Type B pancreatic cell (in vitro differentiated cells): Measurements from ENCODE around the gene UBLCP1. TPM values are rescaled to one million over a fixed set of nuclear protein-coding genes. Genes with fewer than 3 reads are reported as not detected.
"Not testable (repeated sequence)": the region's sequence is repeated elsewhere in the genome, so short reads cannot be mapped to it uniquely, and the experiment has no call there.

Experiments used
- DNase-seq: peaks from one replicate; pipeline ENCODE4 v3.0.0; 2021; ENCODE audit warnings: mixed read lengths; ENCODE audit not compliant: unreplicated experiment; ENCODE audit errors: extremely low spot score
- H3K27ac Mint-ChIP-seq: 2 replicates; pipeline ENCODE4 v1.8.0; 2021; ENCODE audit warnings: mild to moderate bottlenecking, mixed read lengths
- H3K27me3 Mint-ChIP-seq: 2 replicates; pipeline ENCODE4 v1.8.0; 2021; ENCODE audit warnings: mixed read lengths
- H3K36me3 Mint-ChIP-seq: 2 replicates; pipeline ENCODE4 v1.8.0; 2021; ENCODE audit warnings: mixed read lengths
- H3K4me1 Mint-ChIP-seq: one replicate; pipeline ENCODE4 v1.8.0; 2021; ENCODE audit warnings: mixed read lengths; ENCODE audit not compliant: unreplicated experiment
- H3K4me3 Mint-ChIP-seq: 2 replicates; pipeline ENCODE4 v1.8.0; 2021; ENCODE audit warnings: mild to moderate bottlenecking, mixed read lengths
- H3K9me3 Mint-ChIP-seq: 2 replicates; pipeline ENCODE4 v1.8.0; 2021; ENCODE audit warnings: mixed read lengths
- total RNA-seq: library from RNA; stranded (reverse); gene quantifications from 2 replicates; pipeline ENCODE4 v1.2.1, GENCODE V29; 2021; ENCODE audit warnings: low replicate concordance
- TF ChIP-seq, protein P1 (sequence below): fragments of 200-600 bp; sonication (generic); conservative IDR thresholded peaks from 2 replicates; pipeline ENCODE4 v1.5.0; 2021; ENCODE audit warnings: antibody characterized with exemption, mild to moderate bottlenecking

UBLCP1 gene
- total RNA-seq, 1 donor from 2014 or later, result 29.4 TPM

GRCh38 chr5:159257629-159258283 is 5.3 kb upstream of the UBLCP1 start:
- TF ChIP-seq, protein P1, sequence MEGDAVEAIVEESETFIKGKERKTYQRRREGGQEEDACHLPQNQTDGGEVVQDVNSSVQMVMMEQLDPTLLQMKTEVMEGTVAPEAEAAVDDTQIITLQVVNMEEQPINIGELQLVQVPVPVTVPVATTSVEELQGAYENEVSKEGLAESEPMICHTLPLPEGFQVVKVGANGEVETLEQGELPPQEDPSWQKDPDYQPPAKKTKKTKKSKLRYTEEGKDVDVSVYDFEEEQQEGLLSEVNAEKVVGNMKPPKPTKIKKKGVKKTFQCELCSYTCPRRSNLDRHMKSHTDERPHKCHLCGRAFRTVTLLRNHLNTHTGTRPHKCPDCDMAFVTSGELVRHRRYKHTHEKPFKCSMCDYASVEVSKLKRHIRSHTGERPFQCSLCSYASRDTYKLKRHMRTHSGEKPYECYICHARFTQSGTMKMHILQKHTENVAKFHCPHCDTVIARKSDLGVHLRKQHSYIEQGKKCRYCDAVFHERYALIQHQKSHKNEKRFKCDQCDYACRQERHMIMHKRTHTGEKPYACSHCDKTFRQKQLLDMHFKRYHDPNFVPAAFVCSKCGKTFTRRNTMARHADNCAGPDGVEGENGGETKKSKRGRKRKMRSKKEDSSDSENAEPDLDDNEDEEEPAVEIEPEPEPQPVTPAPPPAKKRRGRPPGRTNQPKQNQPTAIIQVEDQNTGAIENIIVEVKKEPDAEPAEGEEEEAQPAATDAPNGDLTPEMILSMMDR, result peak; percentile 55

DNA sequence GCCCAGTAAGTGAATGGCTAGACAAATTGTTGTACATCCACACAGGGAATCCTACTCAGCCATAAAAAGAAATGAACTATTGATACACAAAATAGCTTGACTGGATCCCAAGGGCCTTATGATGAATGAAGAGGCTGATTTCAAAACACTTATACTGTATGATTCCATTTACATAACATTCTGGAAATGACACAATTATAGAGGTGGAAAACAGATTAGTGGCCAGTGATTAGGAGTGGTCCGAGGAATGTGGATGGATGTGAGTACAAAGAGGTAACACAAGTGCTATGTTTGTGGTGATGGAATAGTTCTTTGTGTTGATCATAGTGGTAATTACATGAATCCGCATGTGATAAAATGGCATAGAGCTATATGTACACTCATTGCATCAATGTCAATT is 4.7 kb upstream of the UBLCP1 start:
- no peaks in the 10 kb centered on the region for H3K9me3 Mint-ChIP-seq
- TF ChIP-seq, protein P1, result peak; percentile 9
- peaks cover 4% of the 10 kb centered on the region for H3K36me3 Mint-ChIP-seq
- peaks cover 4% of the 10 kb centered on the region for H3K4me1 Mint-ChIP-seq
- no peak for DNase-seq
- no peak overlapping the region for H3K27ac Mint-ChIP-seq
- no peak overlapping the region for H3K4me3 Mint-ChIP-seq
- H3K27me3 Mint-ChIP-seq, result peaks cover 63% of the 10 kb centered on the region

More at GRCh38 chr5:159257629-159258283, 5.3 kb upstream of the UBLCP1 start:
- Mint-ChIP-seq H3K27me3 (peaks cover 67% of the 10 kb centered on the region), H3K4me1 (peaks cover 3% of the 10 kb centered on the region), H3K9me3 (no peaks in the 10 kb centered on the region), H3K36me3 (peaks cover 2% of the 10 kb centered on the region), H3K4me3 (no peak overlapping the region), H3K27ac (no peak overlapping the region)
- no peak for DNase-seq

GRCh38 chr5:159260212-159260611 is 2.9 kb upstream of the UBLCP1 start:
- H3K36me3 Mint-ChIP-seq, DNase-seq, H3K9me3 Mint-ChIP-seq, H3K4me3 Mint-ChIP-seq: not testable (repeated sequence)
- Mint-ChIP-seq H3K27ac (peak overlapping the region; percentile 40), H3K27me3 (peaks cover 54% of the 10 kb centered on the region), H3K4me1 (peaks cover 12% of the 10 kb centered on the region)

- peaks cover 7% of the 10 kb centered on the region for H3K36me3 Mint-ChIP-seq
- no peak for DNase-seq
- peak overlapping the region; percentile 94 for H3K4me3 Mint-ChIP-seq
- TF ChIP-seq, protein P1, result no peak
- peaks cover 32% of the 10 kb centered on the region for H3K27me3 Mint-ChIP-seq
- H3K9me3 Mint-ChIP-seq, result no peaks in the 10 kb centered on the region
- H3K27ac Mint-ChIP-seq, result peak overlapping the region; percentile 99
- H3K4me1 Mint-ChIP-seq, result peaks cover 12% of the 10 kb centered on the region
These were observed 625 bp upstream of the UBLCP1 start for GRCh38 chr5:159262472-159262858.

- Mint-ChIP-seq H3K27ac (peak overlapping the region; percentile 99), H3K36me3 (peaks cover 11% of the 10 kb centered on the region), H3K9me3 (no peaks in the 10 kb centered on the region), H3K27me3 (peaks cover 24% of the 10 kb centered on the region), H3K4me3 (peak overlapping the region; percentile 94), H3K4me1 (peaks cover 12% of the 10 kb centered on the region)
- TF ChIP-seq, protein P1, result no peak
- no peak for DNase-seq
These were observed 447 bp downstream of the UBLCP1 start for GRCh38 chr5:159263569-159263905.

DNA sequence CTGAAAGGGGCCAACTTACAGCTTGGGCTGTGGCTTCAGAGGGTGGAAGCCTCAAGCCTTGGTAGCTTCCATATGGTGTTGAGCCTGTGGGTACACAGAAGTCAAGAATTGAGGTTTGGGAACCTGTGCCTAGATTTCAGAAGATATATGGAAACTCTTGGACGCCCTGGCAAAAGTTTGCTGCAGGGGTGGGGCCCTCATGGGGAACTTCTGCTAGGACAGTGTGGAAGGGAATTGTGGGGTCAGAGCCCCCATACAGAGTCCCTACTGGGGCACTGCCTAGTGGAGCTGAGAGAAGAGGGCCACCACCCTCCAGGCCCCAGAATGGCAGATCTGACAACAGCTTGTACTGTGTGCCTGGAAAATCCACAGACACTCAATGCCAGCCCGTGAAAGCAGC is 3.7 kb downstream of the UBLCP1 start:
- Mint-ChIP-seq H3K4me1 (peaks cover 12% of the 10 kb centered on the region), H3K36me3 (peaks cover 16% of the 10 kb centered on the region)
- not testable (repeated sequence) for H3K9me3 Mint-ChIP-seq, H3K27me3 Mint-ChIP-seq, H3K4me3 Mint-ChIP-seq, DNase-seq, H3K27ac Mint-ChIP-seq
